T-helper 1 cell (primary cell): ENCODE results near the gene BCR.
A peak's percentile ranks its signal among the peaks of the same experiment; 100 is the strongest.

Source experiments
- DNase-seq, 5 donors: peaks; one replicate each; pipeline ENCODE4 v3.0.0-alpha.2; 2012 to 2020

Gene BCR

DNA sequence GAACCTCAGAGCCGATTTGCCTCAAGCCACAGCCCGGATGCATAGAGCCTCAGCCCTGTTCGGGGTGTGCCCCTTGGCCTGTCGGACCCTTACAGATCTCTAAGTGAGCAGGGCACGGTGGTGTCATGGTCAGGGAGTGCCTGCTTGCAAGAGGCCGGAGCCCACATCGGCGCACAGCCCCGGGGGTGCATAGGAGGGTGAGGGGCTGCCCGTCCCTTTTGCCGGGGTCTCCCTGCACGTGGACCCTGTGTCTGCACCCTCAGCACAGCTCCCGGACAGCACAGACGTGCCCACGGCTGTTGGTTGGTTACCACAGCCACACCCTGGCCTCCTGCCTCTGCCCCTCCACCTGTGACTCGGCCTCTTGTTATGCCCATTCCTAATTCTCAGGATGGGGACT, 28.5 kb upstream of the BCR start:
- no peak for DNase-seq

DNA sequence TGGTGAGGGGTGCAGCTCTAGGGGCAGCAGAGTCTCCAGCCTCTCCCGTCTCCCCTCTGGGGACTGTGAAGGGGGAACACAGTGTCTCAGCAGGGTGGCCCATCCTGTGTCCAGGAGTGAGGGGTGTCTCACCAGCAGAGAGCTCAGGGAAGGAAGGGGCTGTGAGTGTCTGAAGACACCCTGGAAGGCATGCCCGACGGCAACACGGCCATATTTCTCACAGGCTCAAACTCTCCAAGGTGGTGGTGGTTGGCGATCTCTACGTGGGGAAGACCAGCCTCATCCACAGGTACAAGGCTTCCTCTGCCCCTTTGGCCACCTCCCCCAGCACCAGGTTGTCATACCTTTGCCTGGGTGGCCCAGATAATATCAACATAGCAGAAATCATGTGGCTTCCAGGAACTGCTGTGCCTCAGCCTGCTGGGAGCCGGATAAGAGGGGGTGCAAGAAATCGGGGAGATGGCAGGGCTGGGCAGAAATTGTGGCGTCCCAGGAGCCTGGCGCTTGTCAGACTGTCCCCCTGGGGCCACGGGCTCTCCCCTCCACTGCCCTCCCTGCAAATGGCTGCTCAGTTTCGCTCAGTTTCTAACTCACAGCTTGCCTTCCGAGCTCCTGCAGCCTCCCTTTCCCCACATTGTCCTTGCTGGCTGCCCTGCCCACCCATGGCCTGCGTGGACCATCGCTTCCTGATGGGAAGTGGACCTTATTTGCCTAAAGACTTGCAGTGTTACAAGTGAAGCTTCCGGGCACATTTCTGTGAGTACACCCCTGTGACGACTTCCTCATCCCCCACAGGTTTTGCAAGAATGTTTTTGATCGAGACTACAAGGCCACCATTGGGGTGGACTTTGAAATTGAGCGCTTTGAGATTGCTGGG, 27.8 kb upstream of the BCR start:
- DNase-seq: no peak

DNA sequence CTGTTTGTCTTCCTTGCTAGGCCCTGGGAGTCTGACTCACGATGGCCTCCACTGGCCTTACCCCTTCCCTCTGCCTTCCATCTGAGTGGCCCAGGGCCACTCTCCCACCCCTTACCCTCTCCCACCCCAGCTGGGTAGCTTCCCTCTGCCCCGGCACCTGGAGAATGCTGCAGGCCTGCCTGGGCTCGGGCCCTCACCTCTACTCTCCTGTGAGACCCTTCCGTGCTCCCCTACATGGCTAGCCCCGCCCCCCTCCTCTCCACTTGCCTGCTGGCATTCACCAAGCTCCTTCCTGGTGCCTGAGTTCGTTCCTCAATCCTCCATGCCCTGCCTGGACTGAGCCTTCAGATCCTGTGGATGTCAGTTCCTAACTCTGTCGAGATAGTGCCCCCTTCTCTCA, 26.3 kb upstream of the BCR start:
- no peak for DNase-seq

GRCh38 chr22:23154461-23154860, 25.8 kb upstream of the BCR start:
- no peak for DNase-seq

- DNase-seq: no peak
Measured at GRCh38 chr22:23155143-23155542, 25.2 kb upstream of the BCR start.

DNA sequence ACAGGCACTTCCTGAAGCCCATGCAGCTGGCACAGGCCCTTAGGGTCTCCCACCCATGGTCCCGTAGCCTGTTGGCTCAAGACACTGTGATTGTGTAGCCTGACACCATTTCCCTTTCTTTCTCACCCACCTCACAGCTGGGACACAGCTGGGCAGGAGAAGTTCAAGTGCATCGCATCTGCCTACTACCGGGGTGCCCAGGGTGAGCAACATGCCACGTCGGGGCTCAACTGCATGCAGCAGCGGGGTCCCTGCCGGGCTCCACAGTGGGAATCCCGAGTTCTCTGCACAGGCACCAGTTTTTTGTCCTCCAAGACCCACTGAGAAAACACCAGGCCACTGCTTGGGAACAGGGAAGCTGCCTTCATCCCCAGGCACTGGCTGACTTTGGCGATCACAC, 24.5 kb upstream of the BCR start:
- no peak for DNase-seq

DNA sequence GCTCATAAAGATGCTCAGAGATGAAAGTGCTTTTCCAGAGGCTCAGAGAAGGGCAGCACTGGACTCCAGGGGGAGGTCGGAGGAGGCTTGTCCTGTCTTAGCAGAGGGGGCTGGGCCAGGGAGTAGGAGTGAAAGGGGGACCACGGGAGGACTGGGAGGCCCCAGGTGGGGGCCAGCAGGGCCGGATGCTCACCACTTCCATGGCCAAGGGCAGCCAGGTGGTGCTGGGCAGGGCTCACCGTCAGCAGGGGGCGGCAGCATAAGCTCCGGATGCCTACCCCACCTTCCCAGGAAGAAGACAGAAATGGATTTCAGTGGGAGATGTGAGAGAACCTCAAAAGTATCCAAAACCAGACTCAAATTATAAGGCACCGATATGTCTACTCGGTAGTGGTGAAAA, 24.0 kb upstream of the BCR start:
- DNase-seq: no peak

- DNase-seq: no peak
Measured at GRCh38 chr22:23157560-23158515, 22.5 kb upstream of the BCR start.

- no peak for DNase-seq
Measured at GRCh38 chr22:23158516-23159290, 21.6 kb upstream of the BCR start.

GRCh38 chr22:23159291-23159630, 21.0 kb upstream of the BCR start:
- no peak for DNase-seq

- no peak for DNase-seq
Measured at GRCh38 chr22:23161029-23161428, 19.3 kb upstream of the BCR start.

- DNase-seq: no peak
Measured at GRCh38 chr22:23161574-23161973, 18.7 kb upstream of the BCR start.

- DNase-seq: no peak
Measured at GRCh38 chr22:23163665-23164064, 16.6 kb upstream of the BCR start.

- no peak for DNase-seq
Measured at GRCh38 chr22:23164091-23164490, 16.2 kb upstream of the BCR start.

- no peak for DNase-seq
Measured at GRCh38 chr22:23166042-23166831, 14.1 kb upstream of the BCR start.

DNA sequence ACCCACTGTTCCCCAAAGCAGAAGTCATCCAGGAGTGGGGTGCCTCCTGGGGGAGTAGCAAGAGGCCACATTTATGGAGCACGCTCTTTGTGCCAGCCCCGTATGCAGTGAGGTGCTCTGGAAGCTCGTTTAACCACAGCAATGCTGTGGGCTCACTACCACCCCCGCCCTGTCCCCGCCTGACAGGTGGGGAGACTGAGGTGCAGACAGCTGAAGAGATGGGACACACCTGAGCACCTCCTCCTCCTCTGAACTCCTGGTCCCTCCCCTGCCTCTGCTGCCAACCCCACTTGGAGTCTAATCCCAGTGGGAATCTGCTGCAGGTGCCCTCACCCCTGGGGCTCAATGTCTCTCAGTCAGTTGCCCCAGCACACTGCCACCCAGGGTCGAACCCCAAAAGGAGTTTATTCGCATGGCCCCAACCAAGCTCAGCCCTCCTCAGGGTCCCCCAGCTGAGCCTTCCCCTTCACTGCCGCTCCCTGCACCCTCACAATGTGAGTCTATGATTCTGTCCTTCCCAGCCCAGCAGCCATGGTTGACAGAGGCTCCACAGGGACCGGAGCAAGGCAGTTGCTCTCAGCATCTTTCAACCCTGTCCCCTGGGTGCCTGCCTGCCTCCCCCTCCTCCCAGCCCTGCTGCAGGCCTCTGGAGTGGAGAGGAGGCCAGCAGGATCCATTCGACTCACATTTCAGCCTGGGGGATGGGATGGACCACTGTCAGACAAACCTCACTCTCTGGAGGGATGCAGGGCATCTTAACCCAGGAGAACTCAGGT, 13.3 kb upstream of the BCR start:
- no peak for DNase-seq

DNA sequence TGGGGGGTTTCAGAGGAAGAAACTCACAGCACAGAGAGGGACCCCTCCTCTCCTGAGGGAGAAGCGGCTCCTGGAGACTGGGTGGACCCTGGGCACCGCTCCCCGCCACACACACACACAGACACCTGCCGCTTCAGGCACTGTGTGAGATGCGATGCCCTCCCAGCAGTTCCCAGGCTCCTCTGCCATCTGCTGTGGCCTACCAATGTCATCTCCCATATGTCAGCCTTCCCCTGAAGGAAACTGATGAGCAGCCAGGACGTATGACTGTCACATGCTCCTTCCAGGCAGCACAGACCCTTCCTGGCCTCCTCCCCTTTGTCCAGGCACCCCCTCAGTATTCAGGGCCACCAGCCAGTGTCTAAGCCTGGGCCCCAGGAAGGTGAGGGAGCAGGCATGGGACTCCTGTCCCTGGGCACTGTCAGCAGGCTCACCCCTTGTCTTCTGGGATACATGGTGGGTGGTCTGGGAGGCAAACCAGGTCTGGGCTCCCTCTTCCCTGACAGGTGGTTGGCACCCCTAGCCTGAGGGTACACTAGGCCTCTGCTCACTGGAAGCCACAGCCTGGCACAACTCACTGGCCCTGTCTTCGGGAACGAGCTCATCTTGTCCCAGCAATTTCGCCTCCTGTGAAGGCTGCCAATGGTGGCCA, 11.8 kb upstream of the BCR start:
- no peak for DNase-seq

DNA sequence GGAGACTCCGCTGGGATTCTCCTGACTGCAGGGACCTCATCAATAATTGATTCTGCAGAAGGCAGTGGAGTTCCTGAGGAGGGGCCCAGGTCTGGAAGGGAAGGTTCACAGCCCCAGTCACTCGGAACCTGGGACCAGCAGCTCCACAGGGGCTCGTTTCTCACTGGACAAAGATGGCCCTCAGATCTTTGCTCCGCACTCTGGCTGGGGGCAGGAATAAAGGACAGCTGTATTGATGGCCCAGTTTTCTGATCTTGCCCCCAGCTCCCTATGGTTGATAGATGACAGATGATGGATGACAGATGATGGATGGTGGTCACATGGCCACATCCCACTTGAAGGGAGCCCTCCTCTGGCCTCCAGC, 11.3 kb upstream of the BCR start:
- DNase-seq: no peak

DNA sequence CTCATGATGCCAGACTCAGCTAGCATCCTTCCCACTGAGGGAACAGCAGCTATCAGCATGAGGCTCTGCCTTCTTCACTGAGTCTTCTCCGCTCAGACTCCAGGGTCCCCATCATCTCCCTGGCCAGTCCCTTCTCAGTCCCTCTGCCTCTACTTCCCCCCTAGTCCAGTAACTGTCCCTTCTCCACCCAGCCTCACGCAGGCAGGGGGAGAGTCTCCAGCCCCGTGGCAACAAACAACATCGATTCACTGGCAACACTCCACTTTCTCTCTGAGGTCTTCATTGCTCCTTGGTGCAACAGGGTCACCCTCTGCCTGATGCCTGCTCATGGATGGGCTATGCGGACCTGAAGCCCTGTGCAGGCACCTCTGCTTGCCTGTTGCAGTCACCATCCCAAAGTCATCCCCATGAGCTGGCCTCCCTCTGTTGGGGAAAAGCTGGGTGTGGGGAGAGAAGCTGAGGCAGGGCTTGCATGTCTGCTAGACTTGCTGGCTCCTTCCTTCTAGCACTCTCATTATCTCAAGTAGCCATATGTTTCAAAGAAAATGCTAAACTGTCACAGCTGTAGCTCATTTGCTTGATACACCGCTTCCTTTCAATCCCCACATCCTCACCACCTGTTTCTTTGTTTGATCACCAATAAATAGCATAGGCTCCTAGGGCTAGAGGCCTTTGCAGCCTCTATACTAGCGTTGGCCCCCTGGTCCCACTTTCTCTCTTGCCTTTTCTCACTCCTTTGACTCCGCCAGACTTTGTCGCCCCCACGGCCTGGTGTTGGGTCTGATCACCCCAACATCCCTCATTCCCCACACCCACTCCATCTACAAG, 4.3 kb upstream of the BCR start:
- peak in 1 of 5 donors; percentile 46 for DNase-seq

DNA sequence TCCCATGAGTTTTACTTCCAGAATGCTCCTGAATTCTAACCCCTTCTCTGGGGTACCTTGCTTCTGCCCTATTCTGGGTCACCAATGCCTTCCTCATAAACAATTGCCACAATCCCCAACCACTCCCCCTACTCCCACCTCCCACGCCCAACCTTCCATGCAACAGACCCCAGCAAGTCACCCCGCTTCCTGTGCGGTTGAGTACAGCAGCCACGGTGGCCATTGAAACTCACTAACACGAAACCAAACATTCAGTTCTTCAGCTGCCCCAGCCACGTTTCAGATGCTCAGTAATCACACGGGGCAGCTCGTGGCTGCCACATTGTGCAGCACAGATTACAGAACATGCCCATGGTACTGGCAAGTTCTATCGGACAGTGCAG, 3.7 kb upstream of the BCR start:
- DNase-seq: no peak
